IMR-90 (cell line): ENCODE results near the gene FIBCD1. TPM values are rescaled to one million over a fixed set of nuclear protein-coding genes. Genes with fewer than 3 reads are reported as not detected.

Experiments used
- ATAC-seq: fragments of 200-7000 bp; cut with Tn5 transposase; 2 replicates; pipeline ENCODE4 v1.9.1; 2020; ENCODE audit warnings: low read depth, mild to moderate bottlenecking, moderate library complexity
- BruUV-seq: library from RNA; stranded (reverse); fragments of 400-500 nt; replicated peaks from 2 replicates; lab custom pipeline; 2021; lab: Mats Ljungman, UMichigan
- CTCF ChIA-PET: fragments of 300-600 bp; formaldehyde crosslinking; extraction: SDS; loops from one replicate; lab custom pipeline; 2021; ENCODE audit warnings: antibody characterized with exemption; lab: Yijun Ruan, JAX
- POLR2A ChIA-PET: fragments of 300-600 bp; sonication (Branson Sonifier 250); formaldehyde crosslinking; loops from one replicate; lab custom pipeline; 2022; ENCODE audit warnings: antibody characterized with exemption; ENCODE audit not compliant: unreplicated experiment; lab: Charles Lee
- DNase-seq: peaks from one replicate; pipeline ENCODE4 v3.0.0; 2013
- H2AFZ ChIP-seq: replicated peaks from 2 replicates; pipeline ENCODE3; 2013; ENCODE audit warnings: low read length, mild to moderate bottlenecking; ENCODE audit not compliant: poor library complexity
- H2AK5ac ChIP-seq: 2 replicates; pipeline ENCODE4 v1.6.1; 2013; ENCODE audit warnings: low read depth, low read length, inconsistent platforms
- H2AK9ac ChIP-seq: replicated peaks from 2 replicates; pipeline ENCODE3; 2013; ENCODE audit warnings: mild to moderate bottlenecking, low read depth, low read length, moderate library complexity; ENCODE audit not compliant: poor library complexity
- H2BK120ac ChIP-seq: 2 replicates; pipeline ENCODE4 v1.6.1; 2013; ENCODE audit warnings: low read depth, low read length, inconsistent platforms
- H2BK15ac ChIP-seq: 3 replicates; pipeline ENCODE4 v1.6.1; 2013; ENCODE audit warnings: low read depth, low read length, inconsistent platforms
- H2BK20ac ChIP-seq: 2 replicates; pipeline ENCODE4 v1.6.1; 2013; ENCODE audit warnings: low read depth, mild to moderate bottlenecking, inconsistent platforms, low read length, moderate library complexity
- H2BK5ac ChIP-seq: 2 replicates; pipeline ENCODE4 v1.6.1; 2013; ENCODE audit warnings: mild to moderate bottlenecking, low read depth, low read length, inconsistent platforms; ENCODE audit not compliant: poor library complexity, severe bottlenecking
- H3K14ac ChIP-seq: replicated peaks from 2 replicates; pipeline ENCODE4 v1.6.1; 2013; ENCODE audit warnings: low read depth, low read length, inconsistent platforms
- H3K18ac ChIP-seq: 2 replicates; pipeline ENCODE4 v1.6.1; 2013; ENCODE audit warnings: low read depth, low read length, control low read depth
- H3K23ac ChIP-seq: 2 replicates; pipeline ENCODE4 v1.6.1; 2013; ENCODE audit warnings: low read depth, low read length, inconsistent platforms
- H3K27ac ChIP-seq: 2 replicates; pipeline ENCODE4 v1.5.1; 2013; ENCODE audit warnings: mild to moderate bottlenecking, control low read depth, low read length; ENCODE audit not compliant: insufficient read depth
- H3K27me3 ChIP-seq: 2 replicates; pipeline ENCODE4 v1.6.1; 2013; ENCODE audit warnings: low read length; ENCODE audit not compliant: control insufficient read depth, insufficient read depth
- H3K36me3 ChIP-seq: 2 replicates; pipeline ENCODE4 v1.6.1; 2013; ENCODE audit warnings: low read length, mixed read lengths; ENCODE audit not compliant: control insufficient read depth, insufficient read depth
- H3K4ac ChIP-seq: 2 replicates; pipeline ENCODE4 v1.6.1; 2013; ENCODE audit warnings: low read depth, low read length, inconsistent platforms
- H3K4me1 ChIP-seq: 2 replicates; pipeline ENCODE4 v1.6.1; 2013; ENCODE audit warnings: low read length, mixed read lengths; ENCODE audit not compliant: control insufficient read depth, insufficient read depth
- H3K4me2 ChIP-seq: 2 replicates; pipeline ENCODE4 v1.6.1; 2013; ENCODE audit warnings: low read depth, mild to moderate bottlenecking, control low read depth, low read length, moderate library complexity
- H3K4me3 ChIP-seq: 2 replicates; pipeline ENCODE4 v1.5.1; 2013; ENCODE audit warnings: low read depth, mild to moderate bottlenecking, control low read depth, low read length, moderate library complexity; ENCODE audit not compliant: insufficient read depth
- H3K56ac ChIP-seq: 2 replicates; pipeline ENCODE4 v1.6.1; 2013; ENCODE audit warnings: low read length, inconsistent platforms; ENCODE audit not compliant: insufficient read depth; ENCODE audit errors: extremely low read depth
- H3K79me1 ChIP-seq, 2 experiments: 2 replicates each; pipeline ENCODE4 v1.6.1; 2013; ENCODE audit warnings: low read length in 2 of 2, inconsistent platforms in 1 of 2, low read depth in 1 of 2
- H3K9ac ChIP-seq: 2 replicates; pipeline ENCODE4 v1.6.1; 2013; ENCODE audit warnings: low read depth, low read length, control low read depth
- H3K9me1 ChIP-seq: 2 replicates; pipeline ENCODE4 v1.6.1; 2013; ENCODE audit warnings: low read length, inconsistent platforms; ENCODE audit not compliant: insufficient read depth
- H3K9me3 ChIP-seq: 2 replicates; pipeline ENCODE4 v1.6.1; 2013; ENCODE audit warnings: low read length; ENCODE audit not compliant: control insufficient read depth, insufficient read depth
- H4K20me1 ChIP-seq: 2 replicates; pipeline ENCODE4 v1.6.1; 2013; ENCODE audit warnings: low read length, inconsistent platforms; ENCODE audit not compliant: insufficient read depth
- H4K5ac ChIP-seq: 2 replicates; pipeline ENCODE4 v1.6.1; 2013; ENCODE audit warnings: mild to moderate bottlenecking, low read depth, low read length, control low read depth
- H4K8ac ChIP-seq, 2 experiments: 2 replicates each; pipeline ENCODE4 v1.6.1; 2013; ENCODE audit warnings: low read depth in 2 of 2, low read length in 2 of 2, control low read depth in 1 of 2, inconsistent platforms in 1 of 2
- H4K91ac ChIP-seq: 2 replicates; pipeline ENCODE4 v1.6.1; 2013; ENCODE audit warnings: low read depth, low read length, inconsistent platforms; ENCODE audit not compliant: insufficient read depth
- MXI1 ChIP-seq: IDR thresholded peaks from 2 replicates; pipeline ENCODE4 v1.6.1; 2012; ENCODE audit warnings: low read depth, mild to moderate bottlenecking, low read length, moderate library complexity, borderline replicate concordance
- USF2 ChIP-seq: fragments of 150-350 bp; IDR thresholded peaks from 2 replicates; pipeline ENCODE4 v1.6.1; 2017; ENCODE audit warnings: mild to moderate bottlenecking, antibody characterized with exemption, low read length, low read depth
- WGBS, 2 experiments: methylation state at CpG; one replicate each; pipeline versions ENCODE4 v1.1.5 to v1.1.7; 2013; ENCODE audit warnings: missing lambda C conversion rate in 2 of 2; ENCODE audit not compliant: insufficient read length in 1 of 2; ENCODE audit errors: extremely low coverage in 2 of 2; 5-methylcytosine and 5-hydroxymethylcytosine counted together
- dilution Hi-C: fragments of 300-500 bp; cut with HindIII; formaldehyde crosslinking; loops from one replicate; pipeline ENCODE4 v1.14.3; 2018; ENCODE audit warnings: low sequenced_read_pairs; ENCODE audit not compliant: unreplicated experiment
- in situ Hi-C: fragments of 300-500 bp; cut with MboI; formaldehyde crosslinking; loops from 3 replicates; pipeline ENCODE4 v1.14.3; 2019; ENCODE audit warnings: low sequenced_read_pairs, inconsistent platforms, mixed read lengths
- intact Hi-C: fragments of 100-400 bp; cut with micrococcal nuclease; formaldehyde crosslinking; loops from 2 replicates; pipeline ENCODE4 v1.10.0; 2022
- polyA plus RNA-seq, 3 experiments: library from polyadenylated mRNA; depleted of rRNA; stranded (reverse); fragments of >200 nt; gene quantifications; 2 replicates each; pipeline ENCODE4 v1.2.3, GENCODE V29; 2012; ENCODE audit warnings: low replicate concordance in 1 of 3
- total RNA-seq: library from RNA; depleted of rRNA; stranded (reverse); fragments of >200 nt; gene quantifications from 2 replicates; pipeline ENCODE4 v1.2.3, GENCODE V29; 2012

Gene FIBCD1
- total and polyA plus RNA-seq, 2 of the 4 experiments (the other 2 are of a cell fraction): 1.1 to 10.1 TPM

- CTCF ChIA-PET: interaction anchor here (1.0 kb wide), 1 partner anchor 104 kb away, joined by 3 read pairs; no protein-coding TSS in a partner anchor
- H3K9me3 ChIP-seq: no peaks in the 10 kb centered on the region
- no peak overlapping the region for H4K8ac ChIP-seq
- no peak overlapping the region for H3K18ac ChIP-seq
- no peak overlapping the region for H2BK120ac ChIP-seq
- no peaks in the 10 kb centered on the region for H3K4me1 ChIP-seq
- no peaks in the 10 kb centered on the region; the same call in 1 of the 2 replicates for H3K27me3 ChIP-seq
- dilution Hi-C loops: no loop called here
- no peak overlapping the region for H3K4ac ChIP-seq
- ATAC-seq: no peak
- peaks cover 0 to 8% of the 10 kb centered on the region in 2 experiments; a peak in 2 of 4 replicates for H3K79me1 ChIP-seq
- no peak overlapping the region for H3K14ac ChIP-seq
- H2AK5ac ChIP-seq: no peak overlapping the region
- H3K9ac ChIP-seq: no peak overlapping the region
- no peak overlapping the region for H3K23ac ChIP-seq
- H4K91ac ChIP-seq: no peak overlapping the region
- no peak overlapping the region for H3K4me3 ChIP-seq
- no peak overlapping the region for H2BK15ac ChIP-seq
- H2AK9ac ChIP-seq: no peak overlapping the region
- intact Hi-C loops: loop anchor here (5.0 kb wide), 3 partner anchors 43 to 153 kb away; partner anchors contain the start of gene FIBCD1
- no TSS peak for BruUV-seq
- H3K27ac ChIP-seq: no peak overlapping the region
- TF ChIP-seq USF2 (no peak), MXI1 (peak; percentile 34; the same call in 1 of the 2 replicates)
- H2AFZ ChIP-seq: no peak overlapping the region
- H3K36me3 ChIP-seq: peaks cover 41% of the 10 kb centered on the region
- H2BK20ac ChIP-seq: no peak overlapping the region
- no peak overlapping the region for H3K56ac ChIP-seq
- peaks cover 10% of the 10 kb centered on the region for H4K20me1 ChIP-seq
- no peak overlapping the region for H4K5ac ChIP-seq
- no peak overlapping the region for H2BK5ac ChIP-seq
- DNase-seq: no peak
- POLR2A ChIA-PET: no interaction called here
- in situ Hi-C loops: no loop called here
- WGBS, 2 experiments: 100% methylated on average over 1 of the region's 7 CpGs; no CpG with 5 or more reads in 1 of the 2 experiments
- H3K4me2 ChIP-seq: no peak overlapping the region
- H3K9me1 ChIP-seq: no peaks in the 10 kb centered on the region
Observed at GRCh38 chr9:130894546-130894945, 44.5 kb downstream of the FIBCD1 start.
